C4-2B (cell line): Measurements from ENCODE around the gene GHDC.

Experiments
- CTCF ChIP-seq: fragments of 450-650 bp; conservative IDR thresholded peaks from 2 replicates; pipeline ENCODE4 v1.5.1; 2017; ENCODE audit warnings: mild to moderate bottlenecking
- ZFX ChIP-seq: fragments of 450-650 bp; IDR thresholded peaks from 2 replicates; pipeline ENCODE4 v1.6.1; 2017

GRCh38 chr17:42185621-42185930, 8.7 kb downstream of the GHDC start:
- TF ChIP-seq CTCF, result no peak
- TF ChIP-seq ZFX, result no peak
